GM21619 (cell line): ENCODE measurements around the gene KIF16B.

Experiments
- ATAC-seq: cut with Tn5 transposase; IDR thresholded peaks from one replicate; pipeline ENCODE4 v1.9.1; 2021; ENCODE audit not compliant: unreplicated experiment

KIF16B gene

DNA sequence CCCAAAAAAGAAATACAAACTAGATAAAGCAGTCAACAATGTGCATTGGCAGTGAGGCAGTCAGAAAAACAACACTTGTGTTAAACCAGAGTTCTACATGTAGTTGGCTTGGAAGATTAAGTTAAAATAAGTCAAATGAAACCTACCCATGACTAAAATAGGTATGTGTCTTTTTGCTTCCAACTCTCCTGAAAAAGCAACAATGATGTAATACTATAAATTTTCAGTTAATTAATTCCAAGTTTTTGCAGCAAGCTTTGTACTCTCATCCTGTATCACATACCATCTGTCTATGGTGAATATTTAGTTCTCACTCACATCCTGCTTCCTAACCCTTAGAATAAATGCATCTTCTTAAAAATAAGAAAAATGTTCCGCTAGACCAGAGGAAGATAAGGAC is 261.5 kb downstream of the KIF16B start:
- no peak for ATAC-seq

DNA sequence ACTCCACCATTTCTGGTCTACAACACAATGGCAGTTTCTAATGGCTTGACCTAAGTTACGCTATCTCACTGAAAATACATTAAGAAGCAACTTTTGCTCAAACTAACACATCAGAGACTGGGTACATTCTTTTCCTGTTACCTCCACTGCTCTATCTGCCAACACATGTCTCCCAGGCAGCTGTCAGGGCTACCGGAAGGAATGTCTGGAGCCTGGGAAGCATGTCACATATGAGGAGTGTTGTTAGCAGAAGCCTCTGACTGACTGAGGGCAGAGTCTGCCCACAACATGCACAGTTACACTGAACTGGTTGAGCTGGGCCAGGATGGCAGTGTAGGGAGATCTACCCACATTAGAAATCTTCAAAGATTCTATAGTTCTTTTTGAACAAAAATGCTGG is 264.5 kb downstream of the KIF16B start:
- ATAC-seq: no peak

DNA sequence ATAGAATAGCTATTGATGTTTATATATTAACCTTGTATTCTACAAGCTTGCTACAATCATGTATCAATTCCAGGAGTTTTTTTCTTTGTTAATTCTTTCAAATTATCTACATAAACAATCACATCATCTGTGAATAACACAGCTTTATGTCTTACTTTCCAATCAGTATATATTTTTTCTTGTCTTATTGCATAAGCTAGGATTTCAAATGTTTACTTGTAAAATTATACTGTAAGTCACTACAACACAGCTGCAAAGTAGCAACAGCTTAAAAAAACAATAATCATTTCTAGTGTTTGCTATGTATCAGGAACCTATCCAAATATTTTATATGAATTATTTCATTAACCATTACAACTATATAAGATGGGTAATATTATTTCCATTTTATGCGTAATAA is 270.4 kb downstream of the KIF16B start:
- ATAC-seq: no peak

DNA sequence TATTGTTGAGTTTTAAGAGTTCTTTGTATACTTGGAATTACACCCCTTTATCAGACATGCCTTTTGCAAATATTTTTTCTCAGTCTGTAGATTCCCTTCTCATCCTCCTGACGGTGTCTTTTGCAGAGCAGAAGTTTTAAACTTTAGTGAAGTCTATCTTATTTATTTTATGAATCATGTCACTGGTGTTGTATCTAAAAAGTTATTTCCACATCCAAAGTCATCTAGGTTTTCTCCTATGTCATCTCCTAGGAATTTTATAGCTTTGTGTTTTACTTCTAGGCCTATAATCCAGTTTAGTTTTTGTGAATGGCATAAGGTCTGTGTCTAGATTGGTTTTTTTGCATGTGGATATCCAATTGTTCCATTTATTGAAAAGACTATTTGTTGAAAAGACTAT is 271.3 kb downstream of the KIF16B start:
- no peak for ATAC-seq

DNA sequence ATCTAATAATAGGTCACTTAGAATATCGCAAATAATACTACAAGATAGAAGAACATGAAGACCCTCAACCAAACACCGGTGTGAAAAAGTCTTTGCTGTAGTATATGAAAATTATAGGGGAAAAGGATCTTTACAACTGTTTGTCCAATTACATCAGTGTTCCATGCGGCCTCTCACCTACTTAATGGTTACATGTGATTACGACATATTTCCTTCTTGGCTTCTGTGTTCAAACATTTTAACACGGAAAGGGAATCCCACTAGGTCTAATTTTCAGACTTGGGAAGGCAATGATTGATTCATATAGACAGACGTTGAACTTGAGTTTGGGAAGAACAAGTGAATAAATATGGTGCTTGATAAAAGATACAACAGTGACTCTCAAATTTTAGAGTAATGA is 273.4 kb downstream of the KIF16B start:
- no peak for ATAC-seq

DNA sequence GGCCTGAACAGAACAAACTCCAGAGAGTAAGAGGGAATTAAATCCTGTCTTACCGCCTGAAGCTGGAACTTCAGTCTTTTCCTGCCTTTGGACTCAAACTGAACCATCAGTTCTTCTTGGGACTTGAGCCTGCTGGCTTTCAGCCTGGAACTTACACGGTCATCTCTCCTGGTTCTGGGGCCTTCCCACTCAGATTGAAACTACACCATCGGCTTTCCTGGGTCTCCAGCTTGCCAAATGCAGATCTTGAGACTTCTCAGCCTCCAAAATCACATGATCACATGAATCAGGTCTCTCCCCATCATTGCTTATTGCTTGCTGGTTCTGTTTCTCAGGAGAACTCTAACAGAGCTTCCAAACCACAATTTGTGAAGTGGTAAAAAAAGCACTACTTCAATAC is 276.3 kb downstream of the KIF16B start:
- no peak for ATAC-seq

DNA sequence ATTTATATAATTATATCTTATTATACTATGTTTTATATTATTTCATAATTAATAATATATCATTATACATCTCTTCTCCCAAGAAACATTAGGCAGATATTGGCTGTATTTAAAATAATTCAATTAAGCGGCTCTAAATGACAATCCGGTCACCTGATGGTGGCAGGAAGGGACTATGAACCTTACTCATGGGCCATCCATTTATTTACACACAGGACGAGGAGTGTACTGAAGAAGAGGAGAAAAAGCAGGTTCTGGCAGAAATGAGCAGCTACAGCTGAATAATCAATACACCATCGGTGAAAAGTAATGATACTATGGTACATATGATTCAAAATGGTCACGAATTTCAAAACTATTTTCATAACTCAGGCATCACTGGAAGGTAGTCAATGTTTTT is 277.7 kb downstream of the KIF16B start:
- ATAC-seq: no peak

DNA sequence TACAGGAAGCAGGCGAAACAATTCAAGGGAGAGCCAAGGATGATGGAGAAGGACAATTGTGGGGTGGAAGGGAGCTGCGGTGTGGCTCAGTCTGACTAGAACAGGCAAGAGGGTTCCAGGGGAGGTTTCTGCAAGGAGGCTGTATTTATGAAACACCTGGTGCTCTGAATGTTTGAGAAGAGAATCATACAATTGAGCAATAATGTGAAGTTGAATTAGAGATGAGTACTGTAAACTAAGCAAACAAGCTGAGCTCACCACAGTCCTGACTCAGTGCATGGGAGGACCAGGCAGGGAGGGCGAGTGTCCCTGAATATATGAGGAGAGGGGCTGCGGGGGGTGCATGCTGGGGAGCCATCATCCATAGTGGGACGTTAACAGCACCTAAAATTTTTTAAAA is 279.7 kb downstream of the KIF16B start:
- no peak for ATAC-seq

DNA sequence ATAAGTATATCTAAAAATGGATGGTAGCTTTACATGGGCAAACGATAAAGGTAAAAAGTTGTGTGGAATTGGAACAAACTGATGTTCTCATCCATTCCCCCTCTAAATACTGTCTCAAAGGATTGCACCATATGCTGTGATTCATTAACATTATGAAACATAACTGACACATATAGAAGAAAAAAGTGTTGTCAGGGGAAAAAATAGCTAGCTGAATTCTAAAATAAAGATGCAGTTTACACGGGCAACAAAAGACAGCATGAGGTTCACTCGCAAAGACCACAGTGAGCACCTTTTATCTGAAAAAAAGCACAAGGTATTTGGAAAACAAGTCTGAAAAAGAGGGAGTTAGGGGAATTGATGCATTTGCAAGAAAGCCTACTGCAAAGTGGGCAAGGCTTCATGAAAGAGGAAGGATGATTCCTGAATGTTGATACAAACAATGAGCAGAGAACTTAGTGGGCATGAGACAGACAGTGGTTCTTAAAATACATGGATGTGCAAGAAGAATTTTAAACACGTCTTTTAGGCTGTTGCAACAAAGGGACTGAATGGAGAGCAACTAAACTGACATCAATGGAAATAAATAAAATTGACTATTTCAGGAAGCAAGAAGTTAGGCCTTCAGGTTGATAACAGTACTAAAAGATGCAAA is 280.9 kb downstream of the KIF16B start:
- no peak for ATAC-seq

DNA sequence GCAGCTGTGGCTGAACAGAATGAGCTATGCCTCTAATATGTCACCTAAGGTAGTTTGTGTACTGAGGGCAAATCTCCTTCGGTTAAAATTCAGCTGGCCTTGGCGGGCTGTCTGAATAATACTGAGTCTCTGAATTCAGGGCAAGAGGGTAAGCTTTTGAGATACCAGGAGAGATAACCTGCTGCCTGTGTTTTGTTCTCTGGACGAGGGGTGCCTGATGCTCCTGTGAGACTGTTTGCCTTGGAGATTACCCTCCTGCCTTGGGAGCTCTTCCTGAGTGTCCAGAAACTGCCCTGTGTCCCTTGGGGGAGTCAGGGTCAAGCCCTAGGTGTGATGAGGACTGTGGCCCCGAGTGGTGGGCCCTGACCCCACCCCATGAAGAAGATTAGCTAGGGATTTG is 282.9 kb downstream of the KIF16B start:
- no peak for ATAC-seq

DNA sequence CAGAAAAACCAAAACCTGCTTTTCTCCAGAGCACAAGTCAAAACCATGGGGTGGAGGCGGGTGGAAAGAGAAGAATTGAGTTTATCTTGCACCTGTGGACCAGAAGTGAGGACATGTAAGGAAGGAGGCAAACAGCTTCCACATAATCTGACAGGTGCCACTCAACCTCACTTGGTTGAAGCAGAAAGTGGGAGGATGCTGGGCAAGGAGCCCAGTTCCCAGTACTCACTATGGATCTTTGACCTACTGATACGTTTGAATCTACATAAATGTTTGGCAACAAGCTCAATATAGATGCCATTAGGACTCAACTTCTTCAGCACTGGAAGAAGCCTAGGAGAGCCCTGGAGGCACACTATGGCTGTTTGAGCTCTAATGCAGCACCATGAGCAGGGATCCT is 285.5 kb downstream of the KIF16B start:
- ATAC-seq: no peak

DNA sequence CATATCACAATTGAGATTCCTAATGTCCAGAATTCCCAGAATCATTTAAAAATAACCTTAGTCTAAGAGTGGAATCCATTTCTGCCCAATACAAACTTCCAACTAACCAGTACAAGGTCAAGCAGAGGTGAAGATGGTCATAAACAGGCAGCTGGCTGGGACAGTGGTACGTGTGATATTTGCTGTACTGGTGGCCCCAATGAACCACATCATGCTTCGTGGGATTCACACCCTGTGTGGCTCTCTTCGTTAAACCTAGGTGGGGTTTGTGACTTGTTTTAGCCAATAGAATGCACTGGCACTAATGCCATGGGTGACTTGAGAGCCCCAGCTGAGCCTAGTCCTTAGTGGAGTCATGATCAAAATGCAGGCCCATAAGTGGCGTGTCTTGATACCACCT is 286.6 kb downstream of the KIF16B start:
- no peak for ATAC-seq

DNA sequence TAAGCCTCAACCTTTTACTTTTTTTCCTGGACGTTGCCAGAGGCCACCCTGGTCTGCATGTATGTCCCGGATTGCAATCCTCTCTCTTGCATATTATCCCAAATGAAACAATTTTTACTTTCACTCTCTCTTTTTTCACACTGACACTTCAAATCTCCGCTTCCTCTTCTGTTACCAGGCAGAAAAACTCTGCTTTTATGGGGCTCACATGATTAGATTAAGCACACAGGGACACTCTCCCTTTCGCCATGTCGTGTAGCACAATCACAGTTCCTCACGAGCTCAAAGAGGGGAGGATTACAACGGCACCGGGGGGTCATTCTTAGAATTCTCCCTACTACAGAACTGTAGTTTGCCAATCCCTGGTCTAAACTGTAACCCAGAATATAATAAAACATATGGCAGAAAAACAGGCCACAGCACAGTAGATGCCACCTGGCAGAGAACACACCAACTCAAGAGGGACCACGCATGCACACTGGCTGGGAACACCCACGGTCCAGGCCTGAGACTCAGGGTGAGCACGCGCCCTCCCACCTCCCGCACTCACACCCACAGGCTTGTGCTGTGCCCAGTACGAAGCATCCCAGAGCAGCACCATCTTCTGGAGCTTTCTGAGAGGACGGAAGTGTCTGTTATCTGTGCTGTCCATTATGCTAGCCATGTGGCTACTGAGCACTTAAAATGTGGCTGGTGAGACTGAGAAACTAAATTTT is 288.7 kb downstream of the KIF16B start:
- no peak for ATAC-seq

DNA sequence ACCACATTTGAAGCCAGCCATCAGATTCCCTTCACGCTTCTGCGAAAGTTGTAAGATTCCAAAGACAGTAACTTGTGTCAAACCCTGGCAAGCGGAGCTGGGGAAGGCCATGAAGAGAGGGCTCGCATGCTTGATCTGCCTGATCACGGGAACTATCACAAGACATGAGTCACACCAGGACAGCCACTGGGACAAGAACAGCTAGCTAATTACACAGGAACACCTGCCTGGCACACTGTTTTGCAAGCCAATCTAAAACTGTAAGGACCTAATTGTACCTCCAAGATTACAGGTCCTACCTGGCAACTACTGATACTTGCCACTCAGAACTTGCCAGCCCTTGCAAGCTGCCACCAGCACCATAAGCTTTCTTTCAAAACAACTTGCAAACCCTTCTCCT is 289.3 kb downstream of the KIF16B start:
- ATAC-seq: no peak

DNA sequence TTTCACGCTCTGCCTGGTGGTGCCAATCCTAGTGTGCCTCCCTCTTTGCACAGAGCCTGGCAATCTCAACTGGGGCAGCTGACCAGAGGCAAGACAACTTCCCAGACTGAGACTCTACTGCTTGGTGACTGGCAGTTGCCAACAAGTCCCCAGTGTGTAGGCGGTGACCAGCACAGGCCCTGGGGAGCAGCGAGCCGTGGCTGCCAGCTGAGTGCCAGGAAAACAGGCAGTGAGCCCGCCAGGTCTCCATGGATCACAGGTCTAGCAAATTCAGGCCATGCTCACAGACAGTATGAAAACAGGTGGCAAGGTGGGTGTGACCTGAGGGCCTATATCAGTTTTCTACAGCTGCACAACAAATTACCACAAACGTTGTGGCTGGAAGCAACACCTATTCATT is 289.9 kb downstream of the KIF16B start:
- no peak for ATAC-seq

DNA sequence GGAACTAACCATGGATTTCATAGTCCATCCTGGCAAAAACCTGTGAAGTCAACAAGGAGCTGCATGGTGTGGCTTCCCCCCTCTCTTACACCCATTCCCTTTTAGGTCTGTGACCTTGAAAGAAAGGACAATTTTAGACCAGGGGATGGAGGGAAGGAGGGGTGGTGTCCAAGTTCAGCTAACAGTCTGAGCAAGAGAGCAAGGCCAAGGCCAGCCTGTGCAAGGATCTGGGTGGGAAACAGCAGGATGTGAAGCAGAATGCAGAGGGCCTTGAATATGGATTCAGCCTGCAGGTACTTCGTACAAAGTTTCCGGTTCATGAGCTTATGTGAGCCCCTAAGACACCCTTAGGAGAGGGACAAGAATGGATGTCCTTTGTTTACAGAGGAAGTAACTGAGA is 293.0 kb downstream of the KIF16B start:
- ATAC-seq: no peak

DNA sequence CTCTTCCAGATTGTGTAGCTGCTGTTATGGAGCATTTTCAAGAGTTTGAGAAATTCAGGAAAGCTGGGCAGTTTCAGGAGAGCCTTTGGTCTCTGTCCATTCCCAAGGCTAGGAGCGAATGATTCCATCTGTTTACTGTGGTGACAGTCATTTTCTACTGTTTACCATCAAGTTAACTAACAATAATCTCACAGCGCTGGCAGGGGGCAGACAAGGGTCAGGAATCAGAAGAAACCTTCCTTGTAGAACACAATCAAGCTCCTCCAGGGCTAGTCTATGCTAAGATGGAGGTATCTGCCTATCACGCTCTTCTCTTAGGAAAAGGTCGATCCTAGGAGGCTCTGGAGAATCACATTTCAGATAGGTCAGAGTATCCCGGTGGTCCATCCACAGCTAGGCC is 293.9 kb downstream of the KIF16B start:
- no peak for ATAC-seq

DNA sequence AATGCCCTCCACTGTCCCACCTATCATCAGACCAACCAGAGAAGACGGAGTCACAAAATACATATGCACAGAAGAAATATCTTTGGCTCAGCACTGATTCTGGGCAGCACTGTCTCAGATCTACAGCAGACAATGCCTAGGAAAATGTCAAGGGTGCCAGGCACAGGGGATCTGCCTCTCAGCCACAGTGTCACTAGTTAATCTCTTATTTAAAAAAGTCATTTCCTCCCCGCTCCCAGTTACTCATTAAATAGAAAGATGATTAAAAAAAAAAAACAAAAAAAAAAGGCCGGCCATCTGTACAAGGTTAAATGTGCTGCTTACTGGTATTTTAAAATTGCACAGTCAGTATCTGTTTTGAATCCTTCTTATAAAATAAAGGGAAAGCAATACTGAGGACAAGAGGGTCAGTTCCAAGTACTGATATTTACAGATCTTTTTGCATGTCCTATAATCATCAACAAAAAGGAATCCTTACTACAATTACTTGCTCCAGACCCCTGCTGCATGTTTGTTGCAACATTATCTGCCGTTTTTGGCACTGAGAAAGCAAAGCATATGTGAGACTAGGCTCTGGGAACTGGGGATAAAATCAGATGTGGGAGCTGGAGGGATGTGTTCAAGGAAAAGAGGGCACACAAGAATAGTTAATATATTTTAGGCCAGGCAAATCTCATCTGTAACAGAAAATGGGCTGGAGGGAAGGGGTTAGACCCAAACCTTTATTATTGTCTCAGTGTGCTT is 299.3 kb downstream of the KIF16B start:
- ATAC-seq: no peak

DNA sequence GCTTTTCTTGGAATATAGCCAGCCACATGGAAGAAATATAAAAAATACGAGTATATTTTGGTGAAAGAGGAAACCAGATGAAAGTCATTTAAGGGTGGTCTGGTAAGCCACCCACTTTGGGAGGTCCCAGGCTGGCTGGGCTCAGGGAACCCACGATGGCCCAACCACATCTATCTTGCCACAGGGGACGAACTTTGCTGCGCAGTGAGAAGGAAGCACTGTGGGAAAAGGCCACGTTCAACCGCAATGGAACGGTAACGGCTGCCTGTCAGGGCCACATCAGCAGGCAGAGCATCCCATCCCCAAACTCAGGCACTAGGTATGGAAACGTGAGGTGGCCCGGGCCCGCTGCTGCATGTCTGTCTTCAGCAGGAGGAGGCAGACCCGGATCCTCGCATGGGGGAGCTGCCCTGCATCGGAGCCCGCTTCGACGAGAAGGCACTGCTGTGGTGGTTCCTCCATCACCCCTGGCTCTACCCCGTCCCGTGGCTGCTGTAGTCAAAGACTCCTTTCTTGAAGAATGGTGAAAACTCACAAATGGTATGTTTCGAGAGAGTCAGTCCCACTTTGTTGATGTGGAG is 300.4 kb downstream of the KIF16B start:
- ATAC-seq: no peak

DNA sequence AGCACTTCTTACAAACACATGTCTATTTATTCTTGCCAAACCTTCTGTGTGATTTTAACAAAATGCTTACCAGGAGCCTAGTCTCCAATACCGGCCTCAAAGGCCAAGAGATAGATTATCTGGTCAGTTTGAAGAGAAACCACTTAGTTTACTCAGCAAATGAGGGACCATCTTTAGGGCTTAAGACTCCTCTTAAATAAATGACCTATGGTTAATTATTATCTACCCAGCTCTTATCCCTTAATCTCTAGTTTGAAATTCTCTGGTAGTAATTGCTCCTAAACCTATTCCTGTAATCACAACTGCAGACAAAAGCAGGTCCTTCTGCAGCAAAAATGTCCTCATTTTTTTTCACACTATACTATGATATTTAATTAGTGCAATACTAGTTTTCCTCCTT is 301.8 kb downstream of the KIF16B start:
- ATAC-seq: no peak

DNA sequence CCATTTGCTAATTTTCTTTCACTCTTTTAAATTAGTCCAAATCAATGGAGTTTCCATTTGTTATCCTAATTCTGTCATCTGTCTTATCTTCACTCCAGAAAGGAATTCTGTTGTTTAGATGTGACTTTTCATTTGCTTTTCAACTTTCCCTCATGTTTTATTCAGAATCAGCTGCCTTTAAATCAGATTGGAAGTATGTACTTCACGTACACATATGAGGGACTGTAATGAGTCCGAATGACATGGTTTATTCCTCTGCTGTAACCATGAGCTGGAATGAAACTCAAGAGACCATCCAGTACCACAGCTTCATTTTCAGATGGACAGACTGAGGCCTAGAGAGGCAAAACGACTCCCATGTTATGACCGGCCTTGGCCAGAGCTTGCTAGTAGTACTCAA is 302.3 kb downstream of the KIF16B start:
- ATAC-seq: no peak

DNA sequence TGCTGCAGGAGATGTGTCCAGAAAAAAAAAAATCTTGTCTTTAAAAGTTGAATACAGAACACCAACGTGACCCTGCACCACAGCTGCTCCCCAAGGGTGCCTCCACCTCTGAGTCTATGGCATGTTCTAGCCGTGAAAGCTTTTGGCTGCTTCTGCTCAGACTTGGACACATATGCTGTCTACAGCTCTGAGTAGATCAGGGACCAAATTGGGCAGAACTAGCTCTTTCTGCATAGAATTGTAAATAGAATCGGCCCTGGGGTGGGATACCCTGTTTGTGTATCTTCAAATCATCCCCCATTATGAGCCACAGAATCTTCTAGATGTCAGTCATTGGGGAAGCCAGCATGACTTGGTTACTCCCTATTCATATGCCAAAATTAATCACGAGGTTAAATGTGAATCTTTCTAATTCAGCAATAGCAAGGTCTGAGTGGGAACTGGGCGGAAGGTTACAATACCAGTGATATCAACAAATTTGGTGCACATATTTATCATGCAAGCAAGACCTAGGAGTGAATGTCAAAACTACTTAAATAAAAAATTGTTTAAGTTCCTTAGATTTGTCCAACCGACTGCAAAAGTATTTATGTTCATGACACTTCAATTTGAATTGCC is 302.8 kb downstream of the KIF16B start:
- no peak for ATAC-seq
